Mucosa of rectum (tissue), 2 donors: ENCODE measurements around the gene PRF1.

Experiments used
- H3K27ac ChIP-seq, 2 donors: one replicate each; pipeline ENCODE4 v1.7.0; 2013; ENCODE audit warnings: inconsistent platforms in 2 of 2, low read depth in 2 of 2, low read length in 2 of 2
- H3K27me3 ChIP-seq, 2 donors: one replicate each; pipeline ENCODE4 v1.7.0; 2013; ENCODE audit warnings: low read length in 2 of 2; ENCODE audit not compliant: control insufficient read depth in 2 of 2, insufficient read depth in 2 of 2
- H3K36me3 ChIP-seq, 2 donors: one replicate each; pipeline ENCODE4 v1.7.0; 2013; ENCODE audit warnings: low read length in 2 of 2; ENCODE audit not compliant: control insufficient read depth in 2 of 2, insufficient read depth in 2 of 2
- H3K4me1 ChIP-seq, 2 donors: one replicate each; pipeline ENCODE4 v1.7.0; 2013; ENCODE audit warnings: low read length in 2 of 2, mild to moderate bottlenecking in 1 of 2; ENCODE audit not compliant: control insufficient read depth in 2 of 2, insufficient read depth in 2 of 2
- H3K4me3 ChIP-seq, 2 donors: one replicate each; pipeline ENCODE4 v1.7.0; 2013; ENCODE audit warnings: low read length in 2 of 2
- H3K9ac ChIP-seq, 2 donors: one replicate each; pipeline ENCODE4 v1.7.0; 2013; ENCODE audit warnings: low read length in 2 of 2, low read depth in 1 of 2, mild to moderate bottlenecking in 1 of 2
- H3K9me3 ChIP-seq, 2 donors: one replicate each; pipeline ENCODE4 v1.7.0; 2013; ENCODE audit warnings: low read length in 2 of 2; ENCODE audit not compliant: control insufficient read depth in 2 of 2
- donor health status: healthy.
- donor health status: Normal muscosa, but diverticular disease.

Gene PRF1

DNA sequence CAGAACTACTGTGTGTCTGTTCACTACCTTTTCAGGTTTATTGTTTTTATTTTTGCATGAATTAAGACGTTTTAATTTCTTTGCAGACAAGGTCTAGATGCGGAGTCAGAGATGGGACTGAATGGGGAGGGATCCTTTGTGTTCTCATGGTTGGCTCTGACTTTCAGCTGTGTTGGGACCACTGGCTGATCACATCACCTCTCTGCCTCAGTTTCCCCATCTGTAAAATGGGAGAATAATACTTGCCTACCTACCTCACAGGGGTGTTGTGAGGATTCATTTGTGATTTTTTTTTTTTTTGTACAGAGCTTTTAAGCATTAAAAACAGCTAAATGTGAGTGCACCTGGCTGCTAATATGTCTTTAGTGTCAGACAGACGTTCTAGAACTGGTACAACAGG, 34.4 kb downstream of the PRF1 start:
- Histone ChIP-seq H3K9me3 (no peaks in the 10 kb centered on the region), H3K36me3 (no peaks in the 10 kb centered on the region)

DNA sequence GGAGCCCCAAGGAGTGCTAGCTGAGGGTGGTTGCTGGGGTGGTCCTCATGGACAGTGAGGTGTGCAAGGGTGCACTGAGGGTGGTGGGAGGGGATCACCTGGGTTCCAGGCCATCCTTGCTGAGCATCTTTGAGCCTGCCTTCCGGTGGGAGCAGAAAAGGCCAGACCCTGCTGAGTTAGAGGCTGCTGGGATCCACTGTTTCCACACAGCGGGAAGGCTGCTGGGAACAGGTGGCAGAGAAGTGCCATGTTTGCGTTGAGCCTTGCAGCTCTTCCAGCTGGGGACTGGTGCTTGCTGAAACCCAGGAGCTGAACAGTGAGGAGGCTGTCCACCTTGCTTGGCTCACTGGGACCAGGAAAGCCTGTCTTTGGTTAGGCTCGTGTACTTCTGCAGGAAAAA, 34.9 kb downstream of the PRF1 start:
- Histone ChIP-seq H3K9ac (no peak overlapping the region), H3K4me1 (no peaks in the 10 kb centered on the region), H3K27me3 (no peaks in the 10 kb centered on the region), H3K27ac (no peak overlapping the region), H3K36me3 (no peaks in the 10 kb centered on the region), H3K4me3 (no peak overlapping the region), H3K9me3 (no peaks in the 10 kb centered on the region)

More for the DNA sequence above, 34.4 kb downstream of the PRF1 start:
- Histone ChIP-seq H3K27me3 (no peaks in the 10 kb centered on the region), H3K9ac (no peak overlapping the region), H3K4me3 (no peak overlapping the region), H3K27ac (no peak overlapping the region), H3K4me1 (no peaks in the 10 kb centered on the region)

DNA sequence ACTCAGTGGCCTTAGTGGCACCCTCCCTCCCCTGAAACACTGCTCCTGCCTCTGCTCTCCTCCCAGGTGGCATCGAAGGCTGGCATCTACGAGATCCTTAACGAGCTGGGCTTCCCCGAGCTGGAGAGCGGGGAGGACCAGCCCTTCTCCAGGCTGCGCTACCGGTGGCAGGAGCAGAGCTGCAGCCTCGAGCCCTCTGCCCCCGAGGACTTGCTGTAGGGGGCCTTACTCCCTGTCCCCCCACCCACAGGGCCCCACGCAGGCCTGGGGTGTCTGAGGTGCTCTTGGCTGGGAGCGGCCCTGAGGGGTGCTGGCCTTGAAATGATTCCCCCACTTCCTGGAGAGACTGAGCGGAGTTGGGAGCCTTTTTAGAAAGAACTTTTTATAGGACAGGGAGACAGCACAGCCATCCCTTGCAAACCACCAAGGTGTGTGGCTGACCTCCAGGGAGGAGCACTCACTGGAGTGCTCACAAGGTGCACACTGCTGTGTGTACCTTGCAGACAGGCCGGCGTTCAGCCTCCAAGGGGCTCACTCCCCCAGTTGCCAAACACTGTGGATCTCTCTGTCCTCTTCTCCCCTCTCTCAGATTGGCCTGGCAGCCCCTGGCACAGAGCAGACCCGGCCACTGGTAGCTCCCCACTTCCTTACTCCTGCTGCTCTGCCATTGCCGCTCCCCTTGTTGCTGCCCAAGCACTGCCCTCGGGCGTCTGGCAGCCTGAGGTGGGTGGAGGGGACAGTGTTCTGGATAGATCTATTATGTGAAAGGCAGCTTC, 35.8 kb downstream of the PRF1 start:
- no peaks in the 10 kb centered on the region for H3K27me3 ChIP-seq
- H3K4me1 ChIP-seq: no peaks in the 10 kb centered on the region
- H3K9me3 ChIP-seq: no peaks in the 10 kb centered on the region
- no peak overlapping the region for H3K27ac ChIP-seq
- no peaks in the 10 kb centered on the region for H3K36me3 ChIP-seq
- H3K4me3 ChIP-seq: no peak overlapping the region
- no peak overlapping the region for H3K9ac ChIP-seq

DNA sequence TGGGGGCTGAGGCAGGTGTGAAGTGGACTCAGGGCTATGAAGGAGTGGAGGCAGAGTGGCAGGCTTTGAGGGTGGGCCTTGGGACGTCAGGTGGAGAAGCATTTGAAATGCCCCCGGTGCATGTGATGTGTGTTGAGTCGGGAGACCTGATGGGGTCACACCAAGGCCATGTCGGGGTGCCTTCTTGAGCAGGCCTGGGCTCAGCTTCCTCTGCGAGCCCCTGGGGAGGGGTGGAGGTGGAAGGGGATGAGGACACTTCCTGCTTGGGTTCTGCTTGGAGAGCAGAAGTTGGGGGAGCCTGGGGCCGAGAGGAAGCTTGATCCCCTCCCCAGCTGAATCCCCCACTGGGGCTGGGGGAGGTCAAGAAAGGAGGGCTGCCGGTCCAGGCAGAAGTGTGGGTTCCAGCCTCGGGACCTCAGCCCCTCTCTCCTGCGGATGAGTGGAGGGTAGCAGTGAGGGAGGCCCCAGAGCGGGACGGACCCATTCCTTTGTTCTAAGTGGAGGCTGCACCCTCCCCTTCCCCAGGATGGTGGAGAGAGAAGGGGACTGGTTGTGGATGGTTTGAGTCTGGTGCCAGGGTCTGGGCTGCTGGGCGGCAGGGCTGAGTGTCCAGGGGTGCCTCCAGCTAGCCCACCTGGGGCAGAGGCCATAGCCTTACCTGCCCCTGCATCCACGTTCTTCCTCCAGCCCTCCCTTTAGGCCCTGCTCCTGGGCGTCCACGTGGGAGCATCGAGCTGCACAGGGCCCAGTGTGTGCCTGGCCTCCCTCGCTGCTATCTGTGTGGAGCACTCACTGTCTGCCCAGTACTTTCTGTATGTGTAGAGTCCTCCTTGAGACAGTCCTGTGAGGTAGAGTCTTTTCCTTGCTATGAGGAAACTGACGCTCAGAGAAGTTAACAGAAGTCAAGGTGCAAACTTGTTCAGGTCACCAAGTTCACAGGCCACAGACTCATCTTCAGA, 36.7 kb downstream of the PRF1 start:
- H3K36me3 ChIP-seq: no peaks in the 10 kb centered on the region
- H3K4me1 ChIP-seq: peaks cover 0 to 2% of the 10 kb centered on the region in 2 donors
- no peak overlapping the region for H3K9ac ChIP-seq
- H3K27me3 ChIP-seq: no peaks in the 10 kb centered on the region
- H3K9me3 ChIP-seq: no peaks in the 10 kb centered on the region
- H3K27ac ChIP-seq: no peak overlapping the region
- no peak overlapping the region for H3K4me3 ChIP-seq

DNA sequence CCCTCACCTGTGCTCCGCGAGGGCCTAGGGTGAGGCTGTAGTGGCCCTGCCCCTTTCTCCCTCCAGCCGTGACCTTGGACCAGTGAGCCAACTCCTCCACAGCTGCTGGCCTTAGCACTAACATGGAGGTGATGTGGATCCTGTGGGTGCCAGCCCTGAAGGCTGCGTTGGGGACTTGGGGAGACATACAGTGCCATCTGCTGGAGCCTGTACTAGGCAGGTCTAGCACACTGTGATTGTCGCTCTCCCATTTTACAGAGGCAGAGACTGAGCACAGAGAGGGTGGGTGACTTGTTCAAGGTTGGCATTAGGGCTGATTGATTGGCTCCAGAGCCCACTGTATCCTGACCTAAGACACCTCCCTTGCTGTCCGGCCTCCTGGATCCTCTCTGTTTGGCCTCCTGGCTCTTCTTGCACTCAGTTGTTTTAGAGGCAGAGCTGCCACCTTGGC, 37.6 kb downstream of the PRF1 start:
- H3K36me3 ChIP-seq: no peaks in the 10 kb centered on the region
- no peak overlapping the region for H3K4me3 ChIP-seq
- H3K9ac ChIP-seq: no peak overlapping the region
- peaks cover 0 to 2% of the 10 kb centered on the region in 2 donors for H3K4me1 ChIP-seq
- no peaks in the 10 kb centered on the region for H3K9me3 ChIP-seq
- H3K27ac ChIP-seq: no peak overlapping the region
- no peaks in the 10 kb centered on the region for H3K27me3 ChIP-seq

DNA sequence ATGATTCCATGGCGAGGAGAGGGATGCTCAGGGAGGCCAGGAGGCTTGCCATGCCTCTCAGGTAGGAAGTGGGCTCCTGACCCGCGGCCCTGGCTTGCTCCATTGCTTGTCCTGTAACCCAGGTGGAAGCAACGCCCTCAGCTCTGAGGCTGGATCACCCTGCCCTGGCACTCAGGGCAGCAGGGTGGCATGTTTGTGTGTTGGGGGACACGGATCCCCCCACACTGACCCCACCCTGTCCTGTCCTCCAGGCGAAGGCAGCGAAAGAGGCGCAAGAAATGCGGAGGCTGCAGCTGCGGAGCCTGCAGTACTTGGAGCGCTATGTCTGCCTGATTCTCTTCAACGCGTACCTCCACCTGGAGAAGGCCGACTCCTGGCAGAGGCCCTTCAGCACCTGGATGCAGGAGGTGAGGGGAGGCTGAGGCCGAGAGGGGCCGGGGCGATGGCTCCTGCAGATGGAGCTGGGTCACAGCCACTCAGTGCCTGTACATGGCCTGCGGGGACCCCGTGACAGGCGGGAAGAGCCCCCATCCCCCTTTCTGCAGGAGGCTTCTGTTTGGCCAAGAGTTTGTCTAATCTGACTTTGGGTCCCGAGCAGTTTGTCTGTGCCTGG, 38.3 kb downstream of the PRF1 start:
- Histone ChIP-seq H3K27ac (no peak overlapping the region), H3K4me1 (peaks cover under 1 to 3% of the 10 kb centered on the region in 2 donors), H3K9me3 (no peaks in the 10 kb centered on the region), H3K9ac (no peak overlapping the region), H3K4me3 (no peak overlapping the region), H3K27me3 (no peaks in the 10 kb centered on the region), H3K36me3 (no peaks in the 10 kb centered on the region)

DNA sequence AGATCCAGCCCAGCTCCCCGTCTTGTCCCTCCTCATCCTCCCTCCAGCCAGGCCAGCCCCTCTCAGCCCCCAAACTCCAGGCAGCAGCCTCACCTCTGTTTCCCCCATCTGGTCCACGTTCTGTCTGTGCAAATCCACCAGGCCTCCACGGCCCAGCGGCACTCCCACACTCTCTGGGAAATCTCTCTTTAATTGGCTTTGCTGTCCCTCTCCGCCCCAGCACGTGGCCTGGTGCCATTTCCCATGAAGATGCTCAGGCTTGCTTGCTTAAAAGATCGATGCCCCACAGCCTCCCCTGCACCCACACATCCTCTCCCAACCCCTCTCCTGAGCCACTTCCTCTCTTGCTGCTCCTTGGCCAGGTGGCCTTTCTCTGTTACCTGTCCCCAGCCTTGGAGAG, 39.3 kb downstream of the PRF1 start:
- H3K9me3 ChIP-seq: no peaks in the 10 kb centered on the region

DNA sequence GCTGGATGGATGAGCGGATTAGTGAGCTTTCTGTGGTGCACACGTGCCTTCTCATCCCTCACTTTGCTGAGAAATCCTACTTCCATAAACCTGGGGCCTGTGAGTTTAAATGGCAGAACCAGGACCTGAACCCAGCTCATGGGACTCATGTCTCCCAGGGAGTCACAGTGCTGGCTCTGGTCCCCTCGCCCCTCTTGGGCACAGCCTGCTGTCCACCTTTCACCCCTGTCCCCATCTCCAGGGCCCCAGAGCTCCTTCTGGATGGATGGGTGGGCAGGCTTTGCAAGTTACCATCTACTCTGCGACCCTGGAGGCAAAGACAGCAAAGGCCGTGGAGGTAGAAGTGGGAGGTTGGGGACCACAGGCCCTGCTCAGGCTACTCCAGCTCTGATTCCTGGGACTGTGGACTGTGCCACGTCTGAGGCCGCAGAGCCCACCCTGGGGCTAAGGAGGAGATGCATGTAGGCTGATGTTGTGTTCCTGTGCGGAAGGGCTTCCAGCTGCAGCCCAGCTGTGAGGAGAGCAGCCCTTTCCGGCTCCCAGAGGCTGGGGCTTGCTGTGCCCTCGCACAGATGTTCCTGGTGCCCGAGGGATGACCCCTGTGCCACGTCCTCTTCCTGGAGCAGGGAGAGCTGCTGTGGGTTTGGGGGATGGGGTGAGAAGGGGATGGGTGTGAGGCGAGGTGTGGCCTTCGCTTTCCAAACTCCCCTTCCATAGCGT, 40.3 kb downstream of the PRF1 start:
- H3K36me3 ChIP-seq: no peaks in the 10 kb centered on the region
- no peak overlapping the region for H3K9ac ChIP-seq
- H3K9me3 ChIP-seq: no peaks in the 10 kb centered on the region
- H3K4me3 ChIP-seq: no peak overlapping the region
- peaks cover 2 to 9% of the 10 kb centered on the region in 2 donors for H3K4me1 ChIP-seq
- no peaks in the 10 kb centered on the region for H3K27me3 ChIP-seq
- peak overlapping the region in 1 of 2 donors; percentile 1 for H3K27ac ChIP-seq

More for the DNA sequence above, 39.3 kb downstream of the PRF1 start:
- H3K9ac ChIP-seq: no peak overlapping the region
- H3K4me3 ChIP-seq: no peak overlapping the region
- no peaks in the 10 kb centered on the region for H3K36me3 ChIP-seq
- no peaks in the 10 kb centered on the region for H3K27me3 ChIP-seq
- peaks cover 2 to 9% of the 10 kb centered on the region in 2 donors for H3K4me1 ChIP-seq
- no peak overlapping the region for H3K27ac ChIP-seq

DNA sequence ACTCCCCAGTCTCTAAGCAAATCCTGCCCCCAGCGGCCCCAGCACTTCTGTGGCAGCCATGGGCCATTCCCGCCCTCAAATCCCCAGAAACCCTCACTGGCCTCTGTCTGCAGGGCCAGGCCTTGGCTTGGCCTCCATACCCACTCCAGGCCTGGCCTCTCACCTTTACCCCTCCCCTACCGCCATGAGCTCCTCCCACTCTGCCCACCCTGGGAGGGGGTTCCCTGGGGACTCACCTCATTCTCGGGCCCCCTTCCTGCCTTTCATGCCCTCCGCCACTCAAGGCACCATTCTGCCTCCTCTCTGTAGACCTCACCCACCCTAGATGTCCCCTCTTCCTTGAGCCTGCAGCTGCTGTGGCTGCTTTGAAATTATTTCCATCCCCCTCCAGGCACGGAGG, 41.0 kb downstream of the PRF1 start:
- Histone ChIP-seq H3K27ac (no peak overlapping the region), H3K9me3 (no peaks in the 10 kb centered on the region), H3K4me1 (peaks cover 2 to 9% of the 10 kb centered on the region in 2 donors)

More for the DNA sequence above, 41.0 kb downstream of the PRF1 start:
- no peak overlapping the region for H3K9ac ChIP-seq
- no peaks in the 10 kb centered on the region for H3K36me3 ChIP-seq
- H3K27me3 ChIP-seq: no peaks in the 10 kb centered on the region
- no peak overlapping the region for H3K4me3 ChIP-seq
